ENCODE measurements around the gene KLLN. TPM values are rescaled to one million over a fixed set of nuclear protein-coding genes. Genes with fewer than 3 reads are reported as not detected.

KLLN gene
- total and polyA plus RNA-seq, 2 donors (not counting 1 experiment from before 2014, with no cell fraction given): 0.45 to 2.2 TPM

DNA sequence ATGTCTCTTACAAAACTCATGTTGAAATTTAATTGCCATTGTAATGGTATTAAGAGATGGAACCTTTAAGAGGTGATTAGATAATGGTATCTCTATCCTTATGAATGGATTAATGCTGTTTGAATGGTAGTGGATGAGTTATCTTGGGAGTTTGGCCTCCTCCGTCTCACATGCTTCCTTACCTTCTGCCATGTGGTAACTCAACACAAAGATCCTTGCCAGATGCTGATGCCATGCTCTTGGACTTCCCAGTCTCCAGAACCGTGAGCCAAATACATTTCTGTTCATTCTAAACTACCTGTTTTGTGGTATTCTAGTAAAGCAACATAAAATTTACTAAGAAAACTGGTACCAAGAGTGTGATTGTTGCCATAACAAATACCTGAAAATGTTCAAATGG is 23.3 kb upstream of the KLLN start:
- Histone ChIP-seq H3K4me1 (ENCODE audit: control insufficient read depth in 2 of 2, insufficient read depth in 2 of 2, low read length in 2 of 2) (no peaks in the 10 kb centered on the region), H2AFZ (ENCODE audit: insufficient read depth, low read depth, low read length, poor library complexity, severe bottlenecking) (no peak overlapping the region), H3K36me3 (replicated peaks in 1 of 2; ENCODE audit: control extremely low read depth in 1 of 2, control insufficient read depth in 1 of 2, extremely low read depth in 1 of 2, insufficient read depth in 2 of 2, low read length in 1 of 2) (peaks cover 7 to 40% of the 10 kb centered on the region in 2 experiments), H4K20me1 (ENCODE audit: control insufficient read depth, insufficient read depth, low read length, poor library complexity, severe bottlenecking) (peaks cover 7% of the 10 kb centered on the region), H3K4me2 (replicated peaks; ENCODE audit: low read depth, low read length, poor library complexity, severe bottlenecking) (no peak overlapping the region), H3K9me3 (ENCODE audit: control extremely low read depth in 1 of 3, control insufficient read depth in 2 of 3, insufficient read depth in 1 of 3, low read length in 2 of 3) (peaks cover 0 to 8% (median 0%) of the 10 kb centered on the region in 3 donors), H3K9ac (ENCODE audit: low read length) (no peak overlapping the region), H3K27ac (ENCODE audit: low read length in 2 of 2) (no peak overlapping the region), H3K4me3 (ENCODE audit: control extremely low read depth in 1 of 5, extremely low read depth in 1 of 5, insufficient read depth in 1 of 5, low read depth in 2 of 5, low read length in 4 of 5) (no peak overlapping the region), H3K27me3 (replicated peaks in 1 of 4; ENCODE audit: control extremely low read depth in 1 of 4, control insufficient read depth in 3 of 4, insufficient read depth in 4 of 4, low read length in 3 of 4) (no peaks in the 10 kb centered on the region), H3K79me2 (ENCODE audit: control insufficient read depth, insufficient read depth, low read length) (peaks cover 97% of the 10 kb centered on the region)
- no CpG with 5 or more reads among the region's 2 CpGs for WGBS (ENCODE audit: insufficient coverage)
- ChIA-PET POLR2A (no interaction called here), CTCF (no interaction called here)
- H3K4me3 Mint-ChIP-seq: no peak overlapping the region
- TF ChIP-seq, protein P1, sequence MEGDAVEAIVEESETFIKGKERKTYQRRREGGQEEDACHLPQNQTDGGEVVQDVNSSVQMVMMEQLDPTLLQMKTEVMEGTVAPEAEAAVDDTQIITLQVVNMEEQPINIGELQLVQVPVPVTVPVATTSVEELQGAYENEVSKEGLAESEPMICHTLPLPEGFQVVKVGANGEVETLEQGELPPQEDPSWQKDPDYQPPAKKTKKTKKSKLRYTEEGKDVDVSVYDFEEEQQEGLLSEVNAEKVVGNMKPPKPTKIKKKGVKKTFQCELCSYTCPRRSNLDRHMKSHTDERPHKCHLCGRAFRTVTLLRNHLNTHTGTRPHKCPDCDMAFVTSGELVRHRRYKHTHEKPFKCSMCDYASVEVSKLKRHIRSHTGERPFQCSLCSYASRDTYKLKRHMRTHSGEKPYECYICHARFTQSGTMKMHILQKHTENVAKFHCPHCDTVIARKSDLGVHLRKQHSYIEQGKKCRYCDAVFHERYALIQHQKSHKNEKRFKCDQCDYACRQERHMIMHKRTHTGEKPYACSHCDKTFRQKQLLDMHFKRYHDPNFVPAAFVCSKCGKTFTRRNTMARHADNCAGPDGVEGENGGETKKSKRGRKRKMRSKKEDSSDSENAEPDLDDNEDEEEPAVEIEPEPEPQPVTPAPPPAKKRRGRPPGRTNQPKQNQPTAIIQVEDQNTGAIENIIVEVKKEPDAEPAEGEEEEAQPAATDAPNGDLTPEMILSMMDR (IDR thresholded peaks at IDR 0.05): no peak
- TF ChIP-seq EZH2 (IDR thresholded peaks at IDR 0.05; ENCODE audit: borderline replicate concordance, insufficient read depth, low read depth, low read length, poor library complexity, severe bottlenecking): no peak
- peaks cover 17% of the 10 kb centered on the region for H3K9me3 Mint-ChIP-seq (ENCODE audit: insufficient read depth)
- ATAC-seq (ENCODE audit: low read depth) (no peak), DNase-seq (no peak)
- H3K27me3 Mint-ChIP-seq: no peaks in the 10 kb centered on the region
- no peak overlapping the region for H3K27ac Mint-ChIP-seq
- intact Hi-C loops (cut with micrococcal nuclease): no loop called here
- peaks cover 36% of the 10 kb centered on the region for H3K4me1 Mint-ChIP-seq

DNA sequence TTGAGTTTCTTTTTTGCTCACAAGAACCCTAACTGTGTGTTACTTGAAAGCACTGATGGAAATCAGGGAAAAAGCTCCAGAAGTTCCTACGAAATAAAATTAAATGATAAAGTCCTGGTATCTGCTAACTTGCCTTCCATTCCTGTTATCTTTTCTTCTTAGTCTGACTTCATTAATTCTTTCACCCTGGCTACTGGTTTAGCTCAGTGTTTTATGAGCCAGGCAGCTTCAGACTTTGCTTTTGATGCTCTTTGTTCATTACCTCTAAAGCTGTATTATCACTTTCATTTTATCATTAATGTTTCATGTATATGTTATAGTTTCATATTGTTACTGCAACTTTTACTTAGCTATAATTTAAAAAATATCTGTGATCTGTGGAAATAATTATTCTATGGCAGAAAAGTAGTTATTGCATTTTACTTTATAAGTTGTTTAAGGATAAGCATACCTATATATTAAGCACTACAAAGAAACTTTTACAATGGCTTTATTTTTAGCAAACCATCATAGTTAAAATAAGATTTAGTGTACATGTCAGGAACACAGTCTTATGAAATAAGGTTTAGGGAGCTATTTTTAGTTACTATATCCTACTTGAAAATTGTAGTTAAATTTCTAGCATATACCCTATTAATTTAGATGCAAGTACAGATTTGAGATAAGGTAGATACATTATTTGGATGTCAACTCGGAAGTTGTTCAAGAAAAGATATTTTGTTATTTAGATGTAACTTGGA is 19.4 kb upstream of the KLLN start:
- intact Hi-C loops (cut with micrococcal nuclease): loop anchor here (2.0 kb wide), 1 partner anchor 14 kb away; no protein-coding TSS in a partner anchor
- ATAC-seq (ENCODE audit: low read depth): no peak
- Mint-ChIP-seq H3K9me3 (ENCODE audit: insufficient read depth) (peaks cover 17% of the 10 kb centered on the region), H3K27ac (no peak overlapping the region), H3K4me3 (no peak overlapping the region), H3K4me1 (peaks cover 36% of the 10 kb centered on the region), H3K27me3 (no peaks in the 10 kb centered on the region)
- Histone ChIP-seq H4K20me1 (ENCODE audit: control insufficient read depth, insufficient read depth, low read length, poor library complexity, severe bottlenecking) (peaks cover 19% of the 10 kb centered on the region), H3K9me3 (ENCODE audit: control extremely low read depth in 1 of 3, control insufficient read depth in 2 of 3, insufficient read depth in 1 of 3, low read length in 2 of 3) (peaks cover 0 to 8% (median 0%) of the 10 kb centered on the region in 3 donors), H3K27ac (ENCODE audit: low read length in 2 of 2) (peak overlapping the region in 1 of 2 donors; percentile 4), H3K27me3 (replicated peaks in 1 of 4; ENCODE audit: control extremely low read depth in 1 of 4, control insufficient read depth in 3 of 4, insufficient read depth in 4 of 4, low read length in 3 of 4) (no peaks in the 10 kb centered on the region), H2AFZ (ENCODE audit: insufficient read depth, low read depth, low read length, poor library complexity, severe bottlenecking) (no peak overlapping the region), H3K36me3 (replicated peaks in 1 of 2; ENCODE audit: control extremely low read depth in 1 of 2, control insufficient read depth in 1 of 2, extremely low read depth in 1 of 2, insufficient read depth in 2 of 2, low read length in 1 of 2) (peaks cover 7 to 38% of the 10 kb centered on the region in 2 experiments), H3K4me3 (ENCODE audit: control extremely low read depth in 1 of 5, extremely low read depth in 1 of 5, insufficient read depth in 1 of 5, low read depth in 2 of 5, low read length in 4 of 5) (no peak overlapping the region), H3K79me2 (ENCODE audit: control insufficient read depth, insufficient read depth, low read length) (peaks cover 95% of the 10 kb centered on the region), H3K9ac (ENCODE audit: low read length) (no peak overlapping the region), H3K4me1 (ENCODE audit: control insufficient read depth in 2 of 2, insufficient read depth in 2 of 2, low read length in 2 of 2) (no peaks in the 10 kb centered on the region), H3K4me2 (replicated peaks; ENCODE audit: low read depth, low read length, poor library complexity, severe bottlenecking) (no peak overlapping the region)
- CTCF ChIA-PET: interaction anchor here (1.4 kb wide), 1 partner anchor 11 kb away, joined by 4 read pairs; no protein-coding TSS in a partner anchor
- TF ChIP-seq EZH2 (IDR thresholded peaks at IDR 0.05; ENCODE audit: borderline replicate concordance, insufficient read depth, low read depth, low read length, poor library complexity, severe bottlenecking): no peak
- TF ChIP-seq, protein P1 (IDR thresholded peaks at IDR 0.05): no peak
- no peak for DNase-seq
- POLR2A ChIA-PET: no interaction called here
- no CpG with 5 or more reads among the region's 2 CpGs for WGBS (ENCODE audit: insufficient coverage)

All from B cell (primary cell).